Measurements from ENCODE around the gene SORCS2.

DNA sequence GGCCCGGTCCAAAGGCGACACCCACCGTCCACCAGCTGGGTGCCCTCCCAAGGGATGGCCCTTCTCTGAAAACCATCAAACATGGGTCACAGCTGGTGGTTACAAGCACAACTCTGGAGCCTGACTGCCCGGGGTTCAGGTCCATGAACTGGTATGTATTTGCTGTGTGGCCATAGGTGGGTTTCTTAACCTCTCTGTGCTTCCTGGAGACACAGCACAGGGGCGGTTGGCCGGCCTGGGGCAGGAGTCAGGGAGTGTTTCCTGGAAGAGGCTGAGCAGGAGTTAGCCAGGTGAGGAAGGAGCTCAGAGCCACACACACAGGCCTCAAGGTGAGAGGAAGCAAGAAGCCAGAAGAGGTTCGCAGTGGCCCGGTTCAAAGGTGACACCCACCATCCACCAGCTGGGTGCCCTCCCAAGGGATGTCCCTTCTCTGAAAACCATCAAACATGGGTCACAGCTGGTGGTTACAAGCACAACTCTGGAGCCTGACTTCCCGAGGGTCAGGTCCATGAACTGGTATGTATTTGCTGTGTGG is 486.0 kb downstream of the SORCS2 start:
- TF ChIP-seq EZH2phosphoT487 (IDR thresholded peaks at IDR 0.05; ENCODE audit: insufficient read depth, low read depth): no peak
- no peak for TF ChIP-seq EZH2 (IDR thresholded peaks at IDR 0.05; ENCODE audit: insufficient read depth, poor library complexity, severe bottlenecking)

All from GM23248 (cell line).